ENCODE measurements around the gene TTC32.
"Not testable (repeated sequence)": the region's sequence is repeated elsewhere in the genome, so short reads cannot be mapped to it uniquely, and the experiment has no call there.

TTC32 gene

DNA sequence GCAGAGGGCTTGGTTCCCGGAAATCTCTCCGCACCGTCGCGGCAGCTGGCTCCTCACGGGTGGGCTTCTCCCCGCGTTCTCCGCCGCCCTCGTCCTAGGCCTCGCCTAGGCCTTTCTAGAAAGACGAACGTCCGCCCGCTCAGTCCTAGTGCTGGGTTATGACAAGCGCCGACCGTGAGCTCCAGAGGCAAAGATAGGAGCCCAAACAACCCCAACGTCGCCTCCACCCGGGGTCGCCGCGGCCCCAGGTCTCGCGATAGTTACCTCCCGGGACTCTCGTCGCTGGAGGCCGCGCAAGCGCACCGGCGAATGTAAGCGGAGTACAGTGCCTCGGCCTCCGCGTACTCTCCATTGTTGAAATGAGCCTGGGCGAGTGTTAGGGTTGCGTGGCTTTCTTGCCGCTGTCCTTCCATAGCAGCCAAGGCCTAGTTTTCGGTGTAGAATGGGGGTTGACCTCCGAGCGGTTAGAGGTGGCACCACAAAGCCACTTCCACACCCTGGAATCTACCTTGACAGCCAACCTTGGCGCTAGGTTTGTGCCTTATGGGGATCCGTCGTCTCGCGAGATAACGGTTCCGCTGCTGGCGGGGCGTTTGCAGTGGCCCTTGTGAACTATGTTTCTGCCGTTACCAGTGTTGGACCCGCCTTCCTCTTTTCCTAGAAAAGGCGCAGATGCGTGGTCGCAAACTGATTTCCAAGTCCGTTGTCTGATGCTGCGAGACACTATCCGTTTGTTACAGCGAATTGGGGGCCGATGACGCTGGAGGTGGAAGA lies at the start of gene TTC32:
TTC32 (minus strand) TSS at position 542 of the 774 bp plus-strand sequence; CDS start at position 413, 129 bp downstream.
- peak; percentile 92 for DNase-seq

DNA sequence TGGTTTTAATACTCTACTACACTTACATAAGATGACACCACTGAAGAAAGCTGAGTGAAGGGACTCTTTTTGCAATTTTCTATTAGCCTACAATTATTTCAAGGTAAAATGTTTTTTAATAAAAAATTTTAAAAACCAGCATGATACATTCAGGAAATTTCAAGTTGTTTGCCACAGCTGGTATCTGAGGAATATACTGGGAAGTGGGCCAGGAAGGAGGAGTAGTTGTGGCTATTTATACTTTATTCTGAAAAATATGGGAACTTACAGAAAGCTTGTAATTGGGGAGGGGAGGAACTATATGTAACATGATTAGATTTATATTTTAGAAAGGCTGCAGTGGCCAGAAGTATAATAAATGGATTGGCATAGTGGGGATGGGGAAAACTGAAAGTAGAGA lies 47.3 kb upstream of the TTC32 start:
- DNase-seq = no peak

DNA sequence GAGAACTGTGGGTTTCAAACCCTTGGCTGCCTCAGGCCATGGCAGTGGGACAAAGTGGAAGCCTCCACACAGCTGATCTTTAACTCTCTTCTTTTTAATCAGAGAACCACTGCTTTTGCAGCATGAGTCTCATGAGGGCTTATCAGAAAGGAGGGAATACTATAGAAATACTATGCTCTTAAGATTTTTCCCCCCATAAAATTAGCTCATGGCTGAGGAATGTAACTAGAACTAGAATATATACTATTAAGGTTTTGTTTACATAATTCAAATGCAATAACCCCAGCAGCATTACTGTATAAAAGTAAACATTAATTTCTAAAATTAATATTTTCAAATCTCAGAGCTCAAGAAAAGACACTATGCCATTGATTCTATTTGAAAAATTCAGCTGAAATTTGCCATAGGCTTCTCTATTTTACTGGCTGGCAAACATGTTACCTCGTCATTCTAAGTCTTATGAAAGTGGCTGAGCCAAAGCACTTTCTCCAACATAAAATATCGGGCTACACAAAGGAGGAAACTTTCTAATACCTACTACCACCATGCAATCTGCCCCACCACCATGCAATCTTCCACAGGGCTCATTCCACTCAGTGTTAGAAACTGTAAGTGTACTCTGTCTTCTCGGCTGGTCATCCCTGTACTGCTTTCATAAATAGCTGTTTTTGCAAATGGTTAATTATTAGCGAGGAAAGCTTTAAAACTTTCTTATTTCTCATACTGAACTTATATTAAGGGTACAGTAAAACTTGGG lies 45.6 kb upstream of the TTC32 start:
- DNase-seq = no peak

GRCh38 chr2:19944205-19944845 lies 42.5 kb upstream of the TTC32 start:
- no peak for DNase-seq

GRCh38 chr2:19943189-19943588 lies 41.4 kb upstream of the TTC32 start:
- DNase-seq = no peak

DNA sequence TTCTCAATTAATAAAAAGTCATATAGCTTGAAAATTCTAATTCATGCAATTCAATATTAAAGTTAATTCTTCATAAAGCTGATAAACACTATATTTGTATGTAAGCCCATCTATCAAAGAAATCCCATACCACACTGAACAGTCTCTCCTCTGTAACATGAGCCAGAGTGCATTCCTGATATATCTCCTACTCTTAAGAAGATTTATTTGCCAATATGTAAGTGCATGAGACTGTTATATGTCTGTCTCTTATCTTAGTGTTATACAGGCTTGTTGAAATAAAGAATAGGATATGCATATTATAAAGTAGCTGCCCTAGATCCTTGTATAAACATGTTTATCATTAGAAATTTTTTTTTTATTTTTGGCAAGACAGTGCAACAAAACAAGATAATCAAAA lies 40.4 kb upstream of the TTC32 start:
- no peak for DNase-seq

DNA sequence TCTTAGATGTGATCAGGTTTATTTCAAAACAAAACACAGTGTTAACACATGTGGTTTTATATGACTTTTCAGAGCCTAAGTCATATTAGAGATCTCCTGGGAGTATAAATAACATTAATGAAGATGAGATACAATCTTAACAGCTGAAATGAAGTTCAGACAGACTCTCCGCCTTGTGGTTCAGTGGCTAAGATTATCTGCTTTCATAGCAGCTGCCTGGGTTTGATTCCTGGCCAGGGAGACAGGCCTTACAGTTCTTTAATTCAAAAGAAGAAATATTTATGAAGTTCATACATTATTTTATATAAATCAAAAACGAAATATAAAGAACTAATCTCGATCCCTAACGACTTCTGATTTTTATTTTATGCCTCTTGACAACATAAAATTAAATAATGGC lies 35.2 kb upstream of the TTC32 start:
- no peak for DNase-seq

- DNase-seq = no peak
These were observed 34.4 kb upstream of the TTC32 start for GRCh38 chr2:19936203-19936602.

GRCh38 chr2:19933351-19933981 lies 31.7 kb upstream of the TTC32 start:
- no peak for DNase-seq

GRCh38 chr2:19932928-19933327 lies 31.1 kb upstream of the TTC32 start:
- DNase-seq = no peak

GRCh38 chr2:19929226-19929625 lies 27.4 kb upstream of the TTC32 start:
- no peak for DNase-seq

DNA sequence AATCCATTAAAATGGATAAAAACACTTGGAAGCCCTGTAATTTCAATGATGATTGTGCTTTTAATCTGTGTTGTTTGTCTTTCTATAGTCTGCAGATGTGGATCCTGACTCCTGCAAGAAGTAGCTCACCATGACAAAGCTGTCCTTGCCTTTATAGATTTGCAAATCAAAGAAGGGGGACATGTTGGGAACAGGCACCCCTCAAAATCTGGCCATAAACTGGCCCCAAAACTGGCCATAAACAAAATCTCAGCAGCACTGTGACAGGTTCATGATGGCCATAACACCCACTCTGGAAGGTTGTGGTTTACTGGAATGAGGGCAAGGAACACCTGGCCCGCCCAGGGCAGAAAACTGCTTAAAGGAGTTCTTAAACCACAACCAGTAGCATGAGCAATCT lies 26.0 kb upstream of the TTC32 start:
- not testable (repeated sequence) for DNase-seq

GRCh38 chr2:19924526-19924925 lies 22.7 kb upstream of the TTC32 start:
- DNase-seq = not testable (repeated sequence)

DNA sequence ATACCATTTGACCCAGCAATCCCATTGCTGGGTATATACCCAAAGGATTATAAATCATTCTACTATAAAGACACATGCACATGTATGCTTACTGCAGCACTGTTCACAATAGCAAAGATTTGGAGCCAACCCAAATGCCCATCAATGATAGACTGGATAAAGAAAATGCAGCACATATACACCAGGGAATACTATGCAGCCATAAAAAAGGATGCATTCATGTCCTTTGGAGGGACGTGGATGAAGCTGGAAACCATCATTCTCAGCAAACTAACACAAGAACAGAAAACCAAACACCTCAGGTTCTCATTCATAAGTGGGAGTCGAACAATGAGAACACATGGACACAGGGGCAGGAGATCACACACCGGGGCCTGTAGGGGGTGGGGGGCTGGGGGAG lies 20.4 kb upstream of the TTC32 start:
- DNase-seq = not testable (repeated sequence)

- DNase-seq = no peak
These were observed 14.7 kb upstream of the TTC32 start for GRCh38 chr2:19916385-19916950.

GRCh38 chr2:19914266-19914975 lies 12.6 kb upstream of the TTC32 start:
- DNase-seq = no peak

DNA sequence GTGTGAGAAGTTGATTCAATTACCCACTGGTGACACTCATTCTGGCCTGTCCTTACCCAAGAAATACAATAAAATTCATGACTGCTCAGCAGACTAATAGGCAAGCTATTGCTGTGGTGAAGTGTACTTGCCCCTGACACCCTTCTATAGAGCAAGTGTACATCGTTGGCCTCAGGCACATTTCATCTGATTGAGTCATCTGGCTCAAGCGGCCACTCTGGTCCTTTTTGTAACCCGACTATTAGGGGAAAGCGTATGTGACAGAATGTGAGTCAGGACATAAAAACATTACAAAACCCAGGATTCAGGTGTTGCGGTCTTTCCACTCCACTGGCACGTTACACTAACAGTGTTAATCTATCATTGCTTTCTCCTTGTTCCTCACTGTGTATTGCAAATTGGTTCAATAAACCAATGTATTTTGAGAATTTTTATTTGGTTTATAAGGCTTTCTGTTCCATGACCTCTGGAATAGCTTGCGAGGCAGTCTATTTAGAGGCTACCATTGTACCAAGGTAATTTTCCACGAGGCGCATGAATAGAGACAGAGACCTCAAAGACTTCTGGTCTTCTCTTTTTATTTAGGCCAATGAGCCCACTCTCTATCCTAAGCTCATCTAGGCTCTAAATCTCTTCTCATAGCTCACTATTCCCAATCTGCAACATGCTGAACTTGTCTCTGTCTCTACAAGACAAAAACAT lies 10.2 kb upstream of the TTC32 start:
- no peak for DNase-seq

DNA sequence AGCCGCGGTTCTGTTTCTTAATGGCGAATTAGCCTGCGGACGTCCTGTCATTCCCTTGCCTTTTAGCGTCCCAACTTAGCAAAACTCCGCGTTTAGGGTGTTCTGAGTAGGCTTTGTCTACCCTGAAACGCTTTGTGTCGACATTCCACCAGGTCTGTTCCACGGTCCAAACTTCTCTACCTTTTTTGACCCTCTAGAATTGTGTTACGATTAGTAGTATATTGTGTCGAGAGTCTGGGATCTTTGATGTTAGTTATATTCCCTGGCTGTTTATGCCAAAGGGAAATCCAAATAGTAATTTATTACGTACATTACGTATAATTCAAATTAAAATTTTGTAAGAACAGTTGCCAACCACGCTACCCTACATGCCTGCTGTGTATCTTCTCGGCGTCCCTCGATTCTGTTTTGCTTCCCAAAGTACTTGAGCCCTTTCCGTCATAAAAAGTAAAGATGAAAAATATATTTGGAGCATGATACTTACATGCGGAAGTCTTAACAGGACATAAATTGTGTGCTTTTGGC lies 495 bp upstream of the TTC32 start:
- DNase-seq = no peak

GRCh38 chr2:19900931-19901441 lies 797 bp downstream of the TTC32 start:
- DNase-seq = no peak

GRCh38 chr2:19899985-19900930 lies 1.5 kb downstream of the TTC32 start:
- peak; percentile 10 for DNase-seq

All from activated gamma-delta T cell treated with Interleukin-2 at 50 U/mL for 16 hours (primary cell).